Mesendoderm (in vitro differentiated cells): ENCODE data around the gene SLC17A6.

ENCODE experiments used
- DNase-seq: peaks from one replicate; pipeline ENCODE4 v3.0.0; 2013
- H2AK5ac ChIP-seq: 2 replicates; pipeline ENCODE4 v1.6.1; 2013; ENCODE audit warnings: low read length, inconsistent platforms
- H2BK120ac ChIP-seq: 2 replicates; pipeline ENCODE4 v1.6.1; 2013; ENCODE audit warnings: low read depth, mild to moderate bottlenecking, low read length, moderate library complexity, mixed read lengths
- H2BK15ac ChIP-seq: replicated peaks from 2 replicates; pipeline ENCODE4 v1.6.1; 2013; ENCODE audit warnings: low read depth, mild to moderate bottlenecking, moderate library complexity
- H2BK5ac ChIP-seq: 2 replicates; pipeline ENCODE4 v1.6.1; 2013; ENCODE audit warnings: low read length, inconsistent platforms
- H3K18ac ChIP-seq: 2 replicates; pipeline ENCODE4 v1.6.1; 2013; ENCODE audit warnings: mild to moderate bottlenecking, low read length, mixed read lengths
- H3K23ac ChIP-seq: one replicate; pipeline ENCODE4 v1.6.1; 2013; ENCODE audit warnings: low read length
- H3K27ac ChIP-seq: 2 replicates; pipeline ENCODE4 v1.5.1; 2013; ENCODE audit warnings: low read depth, mild to moderate bottlenecking, inconsistent platforms, low read length, moderate library complexity
- H3K27me3 ChIP-seq: 2 replicates; pipeline ENCODE4 v1.6.1; 2013; ENCODE audit warnings: low read length, control low read depth, mild to moderate bottlenecking, inconsistent platforms; ENCODE audit not compliant: insufficient read depth, poor library complexity
- H3K36me3 ChIP-seq: 2 replicates; pipeline ENCODE4 v1.6.1; 2013; ENCODE audit warnings: low read length, inconsistent platforms; ENCODE audit not compliant: control insufficient read depth, insufficient read depth
- H3K4ac ChIP-seq: one replicate; pipeline ENCODE4 v1.6.1; 2013; ENCODE audit warnings: low read depth, mild to moderate bottlenecking, low read length, moderate library complexity
- H3K4me1 ChIP-seq: 2 replicates; pipeline ENCODE4 v1.6.1; 2013; ENCODE audit warnings: low read depth, low read length, inconsistent platforms; ENCODE audit not compliant: control insufficient read depth
- H3K4me2 ChIP-seq: 2 replicates; pipeline ENCODE4 v1.6.1; 2013; ENCODE audit warnings: low read length
- H3K4me3 ChIP-seq: 2 replicates; pipeline ENCODE4 v1.5.1; 2013; ENCODE audit warnings: mild to moderate bottlenecking, low read length
- H3K56ac ChIP-seq: one replicate; pipeline ENCODE4 v1.6.1; 2013; ENCODE audit warnings: low read length
- H3K79me1 ChIP-seq: 2 replicates; pipeline ENCODE4 v1.6.1; 2013; ENCODE audit warnings: low read length, inconsistent platforms
- H3K79me2 ChIP-seq: 2 replicates; pipeline ENCODE4 v1.6.1; 2013; ENCODE audit warnings: mild to moderate bottlenecking, low read length; ENCODE audit not compliant: control insufficient read depth, insufficient read depth
- H3K9ac ChIP-seq: 2 replicates; pipeline ENCODE4 v1.6.1; 2013; ENCODE audit warnings: low read length, inconsistent platforms
- H4K5ac ChIP-seq: one replicate; pipeline ENCODE4 v1.6.1; 2013; ENCODE audit warnings: low read length
- H4K8ac ChIP-seq: one replicate; pipeline ENCODE4 v1.6.1; 2013; ENCODE audit warnings: low read depth, mild to moderate bottlenecking, control low read depth, low read length, moderate library complexity
- WGBS: extraction: QIAGEN DNeasy Blood & Tissue Kit; methylation state at CpG from one replicate; pipeline ENCODE4 v1.1.7; 2013; ENCODE audit warnings: low lambda C conversion rate, missing lambda C conversion rate; ENCODE audit not compliant: insufficient coverage; ENCODE audit errors: extremely low coverage; 5-methylcytosine and 5-hydroxymethylcytosine counted together

The SLC17A6 gene

DNA sequence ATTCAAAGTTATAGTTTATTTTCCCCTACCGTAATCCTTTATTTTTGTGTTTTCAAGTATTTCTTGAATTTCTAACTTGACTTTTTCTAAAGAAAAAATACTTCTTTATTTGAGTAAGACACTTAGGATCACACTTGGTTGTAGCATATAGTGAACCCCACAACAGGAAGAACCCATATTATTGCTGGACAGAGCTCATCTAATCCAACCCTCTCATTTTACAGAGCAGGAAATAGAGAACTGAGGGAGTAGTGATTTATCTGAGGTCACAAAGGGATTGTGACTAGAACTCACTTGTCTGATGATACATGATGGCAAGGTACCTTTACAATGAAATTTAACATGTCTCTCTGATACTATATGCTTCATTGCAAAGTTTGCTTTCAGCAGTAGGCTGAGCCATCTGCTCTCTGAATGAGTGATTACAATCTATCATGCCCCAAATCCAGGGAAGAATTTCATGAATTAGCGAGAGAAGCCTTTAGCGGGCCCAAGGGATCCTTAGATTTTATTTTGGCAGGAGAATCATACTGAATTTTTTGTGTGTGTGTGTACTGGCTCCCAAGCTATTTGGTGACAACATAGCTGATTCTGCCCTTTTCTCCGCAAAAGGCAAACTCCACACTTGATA is 9.8 kb downstream of the SLC17A6 start:
- no peak for DNase-seq
- Histone ChIP-seq H3K27ac (no peak overlapping the region), H3K4me2 (no peak overlapping the region), H4K8ac (no peak overlapping the region), H2AK5ac (no peak overlapping the region), H3K9ac (no peak overlapping the region), H3K36me3 (no peaks in the 10 kb centered on the region), H4K5ac (no peak overlapping the region), H3K4me3 (no peak overlapping the region), H2BK120ac (no peak overlapping the region), H3K23ac (no peak overlapping the region), H3K4me1 (no peaks in the 10 kb centered on the region), H3K27me3 (peaks cover 4% of the 10 kb centered on the region), H3K18ac (no peak overlapping the region), H2BK5ac (no peak overlapping the region), H3K4ac (no peak overlapping the region), H3K79me1 (no peaks in the 10 kb centered on the region), H3K79me2 (no peaks in the 10 kb centered on the region), H3K56ac (no peak overlapping the region), H2BK15ac (no peak overlapping the region)
- no CpG with 5 or more reads among the region's 4 CpGs for WGBS

DNA sequence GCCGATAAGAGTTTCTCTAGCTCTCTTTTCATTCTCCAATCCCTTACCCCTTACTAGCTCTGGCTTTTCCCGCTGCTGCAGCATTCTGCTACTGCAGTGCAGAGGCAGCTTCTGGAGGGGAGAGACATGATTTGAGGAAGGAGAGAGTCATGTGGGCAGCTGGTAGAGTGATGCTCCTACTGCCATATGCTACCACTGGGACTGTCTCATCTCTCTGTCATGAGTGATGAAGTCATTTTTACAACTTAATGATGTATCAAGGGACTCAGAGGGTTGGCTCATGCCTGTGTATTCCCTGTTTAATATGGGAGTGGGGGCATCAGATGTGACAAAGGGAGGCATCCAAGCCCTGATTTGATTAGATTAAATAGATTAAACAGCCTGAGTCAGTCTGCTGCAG is 11.3 kb downstream of the SLC17A6 start:
- no peak overlapping the region for H4K8ac ChIP-seq
- H3K56ac ChIP-seq = no peak overlapping the region
- H3K4ac ChIP-seq = no peak overlapping the region
- no peak overlapping the region for H3K9ac ChIP-seq
- H2AK5ac ChIP-seq = no peak overlapping the region
- no peak for DNase-seq
- H2BK15ac ChIP-seq = no peak overlapping the region
- H3K4me2 ChIP-seq = no peak overlapping the region
- no CpG with 5 or more reads among the region's 2 CpGs for WGBS
- no peaks in the 10 kb centered on the region for H3K79me2 ChIP-seq
- no peak overlapping the region for H2BK120ac ChIP-seq
- no peak overlapping the region for H3K23ac ChIP-seq
- H3K4me1 ChIP-seq = no peaks in the 10 kb centered on the region
- H2BK5ac ChIP-seq = no peak overlapping the region
- no peak overlapping the region for H3K27ac ChIP-seq
- H4K5ac ChIP-seq = no peak overlapping the region
- H3K36me3 ChIP-seq = no peaks in the 10 kb centered on the region
- H3K18ac ChIP-seq = no peak overlapping the region
- no peaks in the 10 kb centered on the region for H3K79me1 ChIP-seq
- no peaks in the 10 kb centered on the region for H3K27me3 ChIP-seq
- H3K4me3 ChIP-seq = no peak overlapping the region

DNA sequence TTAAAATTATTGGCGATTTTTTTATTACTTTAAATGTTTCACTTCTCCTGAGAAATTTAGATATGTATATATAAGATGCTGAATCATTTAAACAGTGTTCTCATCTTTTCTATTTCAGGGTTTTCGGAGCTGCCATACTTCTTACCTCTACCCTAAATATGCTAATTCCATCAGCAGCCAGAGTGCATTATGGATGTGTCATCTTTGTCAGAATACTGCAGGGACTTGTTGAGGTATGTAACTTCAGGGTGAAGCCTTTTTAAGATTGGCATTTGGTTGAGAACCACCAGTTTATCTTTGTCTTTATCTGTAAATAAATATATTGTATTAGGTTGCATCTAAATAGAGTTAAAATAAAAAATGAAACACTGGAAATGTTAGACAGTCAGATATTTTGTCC is 21.1 kb downstream of the SLC17A6 start:
- no peaks in the 10 kb centered on the region for H3K27me3 ChIP-seq
- no peak overlapping the region for H3K4ac ChIP-seq
- H3K4me2 ChIP-seq = no peak overlapping the region
- H2BK15ac ChIP-seq = no peak overlapping the region
- no peak overlapping the region for H4K5ac ChIP-seq
- H4K8ac ChIP-seq = no peak overlapping the region
- H3K27ac ChIP-seq = no peak overlapping the region
- no peak overlapping the region for H3K4me3 ChIP-seq
- H3K79me1 ChIP-seq = no peaks in the 10 kb centered on the region
- H3K23ac ChIP-seq = no peak overlapping the region
- H2BK5ac ChIP-seq = no peak overlapping the region
- no peak overlapping the region for H3K56ac ChIP-seq
- no peak overlapping the region for H3K18ac ChIP-seq
- H2AK5ac ChIP-seq = no peak overlapping the region
- H3K79me2 ChIP-seq = no peaks in the 10 kb centered on the region
- H3K4me1 ChIP-seq = no peaks in the 10 kb centered on the region
- H3K9ac ChIP-seq = no peak overlapping the region
- DNase-seq = no peak
- H3K36me3 ChIP-seq = no peaks in the 10 kb centered on the region
- no peak overlapping the region for H2BK120ac ChIP-seq
- WGBS = no CpG with 5 or more reads among the region's 2 CpGs

DNA sequence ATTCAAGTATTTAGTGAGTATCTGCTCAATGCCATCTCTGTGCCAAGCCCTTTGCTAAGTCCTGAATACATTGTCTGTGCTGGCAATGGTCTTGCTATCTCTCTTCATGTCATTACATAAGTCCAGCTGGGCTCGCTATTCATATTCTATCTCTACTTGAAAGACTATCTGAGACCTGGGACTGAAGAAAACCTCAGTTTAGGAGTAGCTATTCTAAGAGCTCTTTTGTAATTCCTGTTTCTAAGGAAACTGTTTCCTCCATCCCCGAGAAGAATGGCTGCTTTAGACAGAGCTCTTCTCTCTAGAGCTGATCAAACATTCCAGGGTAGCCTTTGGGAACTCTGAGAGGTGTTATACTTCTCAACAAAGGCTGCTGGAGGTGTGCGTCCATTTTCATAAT is 33.0 kb downstream of the SLC17A6 start:
- no peaks in the 10 kb centered on the region for H3K79me2 ChIP-seq
- WGBS = no CpG with 5 or more reads among the region's 3 CpGs
- H3K18ac ChIP-seq = no peak overlapping the region

DNA sequence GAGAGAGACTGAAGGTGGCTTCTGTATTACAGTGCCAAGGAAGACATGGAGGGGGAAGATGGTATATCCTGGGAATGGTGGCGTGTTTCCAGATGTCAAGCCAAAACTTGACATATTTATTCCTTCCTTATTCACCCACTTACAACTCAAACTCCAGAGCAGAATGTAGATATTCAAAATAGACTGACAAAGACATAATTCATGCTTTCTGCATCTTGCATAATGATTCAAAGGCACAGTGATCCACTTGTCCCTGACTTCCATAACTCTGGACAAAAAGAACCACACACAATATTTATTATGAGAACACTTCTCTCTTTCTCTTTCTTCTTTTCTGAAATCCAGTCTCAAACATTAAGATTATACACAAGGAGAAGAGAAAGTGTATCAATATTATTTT is 48.9 kb downstream of the SLC17A6 start:
- Histone ChIP-seq H3K27me3 (no peaks in the 10 kb centered on the region), H3K4me2 (no peak overlapping the region)

More for the DNA sequence above, 33.0 kb downstream of the SLC17A6 start:
- H2BK120ac ChIP-seq = no peak overlapping the region
- H3K56ac ChIP-seq = no peak overlapping the region
- H3K79me1 ChIP-seq = no peaks in the 10 kb centered on the region
- no peak overlapping the region for H4K8ac ChIP-seq
- no peaks in the 10 kb centered on the region for H3K27me3 ChIP-seq
- H3K9ac ChIP-seq = no peak overlapping the region
- H2BK5ac ChIP-seq = no peak overlapping the region
- no peak overlapping the region for H3K4me2 ChIP-seq
- no peak overlapping the region for H2AK5ac ChIP-seq
- no peak overlapping the region for H3K4me3 ChIP-seq
- H3K23ac ChIP-seq = no peak overlapping the region
- no peak overlapping the region for H3K27ac ChIP-seq
- H4K5ac ChIP-seq = no peak overlapping the region
- DNase-seq = no peak
- no peak overlapping the region for H2BK15ac ChIP-seq
- H3K4me1 ChIP-seq = no peaks in the 10 kb centered on the region
- no peak overlapping the region for H3K4ac ChIP-seq
- H3K36me3 ChIP-seq = no peaks in the 10 kb centered on the region

More for the DNA sequence above, 48.9 kb downstream of the SLC17A6 start:
- no peak overlapping the region for H3K18ac ChIP-seq
- no peak for DNase-seq
- no peak overlapping the region for H3K23ac ChIP-seq
- no peak overlapping the region for H3K56ac ChIP-seq
- no peaks in the 10 kb centered on the region for H3K79me1 ChIP-seq
- no peak overlapping the region for H3K4ac ChIP-seq
- no peak overlapping the region for H3K27ac ChIP-seq
- no peak overlapping the region for H2BK15ac ChIP-seq
- no peak overlapping the region for H3K9ac ChIP-seq
- no peaks in the 10 kb centered on the region for H3K79me2 ChIP-seq
- no peaks in the 10 kb centered on the region for H3K4me1 ChIP-seq
- H2AK5ac ChIP-seq = no peak overlapping the region
- no peak overlapping the region for H2BK120ac ChIP-seq
- H4K5ac ChIP-seq = no peak overlapping the region
- no peak overlapping the region for H3K4me3 ChIP-seq
- no CpG with 5 or more reads among the region's 1 CpG for WGBS
- H2BK5ac ChIP-seq = no peak overlapping the region
- H4K8ac ChIP-seq = no peak overlapping the region
- H3K36me3 ChIP-seq = no peaks in the 10 kb centered on the region
